Fibroblast of the aortic adventitia (primary cell): ENCODE measurements around the gene SUN1. TPM values are rescaled to one million over a fixed set of nuclear protein-coding genes. Genes with fewer than 3 reads are reported as not detected.
"Not testable (repeated sequence)": the region's sequence is repeated elsewhere in the genome, so short reads cannot be mapped to it uniquely, and the experiment has no call there.

Source experiments
- DNase-seq: peaks from one replicate; pipeline ENCODE4 v3.0.0-alpha.2; 2010; ENCODE audit warnings: low read depth
- H3K4me3 ChIP-seq: 2 replicates; pipeline ENCODE4 v1.5.1; 2011; ENCODE audit warnings: low read depth, mild to moderate bottlenecking, control low read depth, low read length, moderate library complexity
- total RNA-seq: library from RNA; depleted of rRNA; stranded (reverse); fragments of >200 nt; gene quantifications from 2 replicates; pipeline ENCODE4 v1.2.3, GENCODE V29; 2012; ENCODE audit warnings: low replicate concordance
- TF ChIP-seq, protein P1 (sequence below): IDR thresholded peaks from 2 replicates; pipeline ENCODE4 v1.5.1; 2011; ENCODE audit warnings: mild to moderate bottlenecking, low read length, control low read depth, inconsistent platforms; ENCODE audit not compliant: insufficient read depth

SUN1 gene
- total RNA-seq, 1 donor: 211 TPM

DNA sequence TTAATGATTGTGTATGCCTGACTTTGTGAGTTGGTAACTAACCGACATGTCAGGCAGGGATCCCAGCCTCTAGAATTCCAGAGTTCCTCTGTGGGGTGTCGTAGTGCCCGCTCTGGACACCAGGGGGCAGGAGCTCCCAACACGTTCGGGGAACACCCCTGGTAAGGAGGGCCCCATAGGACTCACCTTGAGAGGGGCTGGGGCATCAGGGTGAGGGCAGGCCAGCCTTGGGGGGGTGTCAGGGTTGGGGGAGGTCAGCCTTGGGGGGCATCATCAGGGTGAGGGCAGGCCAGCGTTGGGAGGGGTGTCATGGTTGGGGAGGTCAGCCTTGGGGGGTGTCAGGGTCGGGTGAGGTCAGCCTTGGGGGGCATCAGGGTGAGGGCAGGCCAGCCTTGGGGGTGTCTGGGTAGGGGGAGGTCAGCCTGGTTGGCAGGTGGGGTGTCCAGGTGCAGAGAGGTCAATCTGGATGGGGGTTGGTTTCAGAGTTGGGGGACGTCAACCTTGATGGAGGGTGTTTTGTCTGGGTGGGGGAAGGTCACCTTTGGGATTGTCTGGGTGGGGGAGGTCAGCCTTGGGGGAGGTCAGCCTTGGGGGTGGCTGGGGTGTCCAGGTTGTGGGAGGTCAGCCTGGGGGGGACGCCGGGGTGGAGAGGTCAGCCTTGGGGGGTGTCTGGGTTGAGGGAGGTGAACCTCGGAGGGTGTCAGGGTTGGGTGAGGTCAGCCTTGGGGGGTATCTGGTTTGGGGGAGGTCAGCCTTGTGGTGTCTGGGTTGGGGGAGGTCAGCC is 45.6 kb upstream of the SUN1 start:
- peak; percentile 68 for DNase-seq
- TF ChIP-seq, protein P1, sequence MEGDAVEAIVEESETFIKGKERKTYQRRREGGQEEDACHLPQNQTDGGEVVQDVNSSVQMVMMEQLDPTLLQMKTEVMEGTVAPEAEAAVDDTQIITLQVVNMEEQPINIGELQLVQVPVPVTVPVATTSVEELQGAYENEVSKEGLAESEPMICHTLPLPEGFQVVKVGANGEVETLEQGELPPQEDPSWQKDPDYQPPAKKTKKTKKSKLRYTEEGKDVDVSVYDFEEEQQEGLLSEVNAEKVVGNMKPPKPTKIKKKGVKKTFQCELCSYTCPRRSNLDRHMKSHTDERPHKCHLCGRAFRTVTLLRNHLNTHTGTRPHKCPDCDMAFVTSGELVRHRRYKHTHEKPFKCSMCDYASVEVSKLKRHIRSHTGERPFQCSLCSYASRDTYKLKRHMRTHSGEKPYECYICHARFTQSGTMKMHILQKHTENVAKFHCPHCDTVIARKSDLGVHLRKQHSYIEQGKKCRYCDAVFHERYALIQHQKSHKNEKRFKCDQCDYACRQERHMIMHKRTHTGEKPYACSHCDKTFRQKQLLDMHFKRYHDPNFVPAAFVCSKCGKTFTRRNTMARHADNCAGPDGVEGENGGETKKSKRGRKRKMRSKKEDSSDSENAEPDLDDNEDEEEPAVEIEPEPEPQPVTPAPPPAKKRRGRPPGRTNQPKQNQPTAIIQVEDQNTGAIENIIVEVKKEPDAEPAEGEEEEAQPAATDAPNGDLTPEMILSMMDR: peak; percentile 94
- no peak overlapping the region for H3K4me3 ChIP-seq

DNA sequence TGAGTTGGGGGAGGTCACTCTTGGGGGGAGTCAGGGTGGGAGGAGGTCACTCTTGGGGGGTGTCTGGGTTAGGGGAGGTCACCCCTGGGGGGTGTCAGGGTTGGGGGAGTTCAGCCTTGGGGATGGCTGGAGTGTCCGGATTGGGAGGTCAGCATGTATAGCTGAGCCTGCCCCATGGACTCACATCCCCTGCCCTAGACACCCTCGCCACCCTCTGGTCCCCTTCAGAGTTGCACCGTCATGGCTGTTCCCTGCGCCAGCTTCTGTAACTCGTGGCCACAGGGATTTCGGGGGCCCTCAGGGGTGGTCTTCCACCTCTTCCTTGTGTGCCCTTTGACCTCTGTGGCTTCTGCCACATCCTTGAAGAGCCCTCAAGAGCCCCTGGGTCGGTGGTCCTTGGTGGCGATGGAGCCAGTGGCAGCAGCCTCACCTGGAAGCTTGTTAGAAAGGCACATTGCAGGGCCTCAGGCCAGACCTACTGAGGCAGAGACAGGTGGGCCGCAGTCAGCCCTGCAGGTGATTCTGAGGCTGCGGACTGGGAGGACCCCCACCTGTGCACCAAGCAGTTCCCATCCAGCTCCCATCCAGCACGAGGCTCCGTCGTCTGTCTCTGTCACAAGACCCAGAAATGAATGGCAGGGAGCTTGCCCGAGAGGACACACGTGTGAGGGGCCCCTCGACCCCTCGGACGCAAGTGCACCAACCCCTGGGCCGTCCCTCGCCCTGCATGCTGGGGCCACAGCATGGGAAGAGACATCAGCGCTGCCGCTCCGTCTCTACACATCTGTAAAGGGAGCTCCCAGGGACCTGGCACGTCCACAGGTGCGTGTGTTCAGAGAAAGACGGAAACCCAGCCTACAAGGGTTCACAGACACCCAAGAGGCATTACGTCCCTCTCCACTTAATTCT is 44.7 kb upstream of the SUN1 start:
- no peak for DNase-seq
- TF ChIP-seq, protein P1: no peak
- H3K4me3 ChIP-seq: no peak overlapping the region

DNA sequence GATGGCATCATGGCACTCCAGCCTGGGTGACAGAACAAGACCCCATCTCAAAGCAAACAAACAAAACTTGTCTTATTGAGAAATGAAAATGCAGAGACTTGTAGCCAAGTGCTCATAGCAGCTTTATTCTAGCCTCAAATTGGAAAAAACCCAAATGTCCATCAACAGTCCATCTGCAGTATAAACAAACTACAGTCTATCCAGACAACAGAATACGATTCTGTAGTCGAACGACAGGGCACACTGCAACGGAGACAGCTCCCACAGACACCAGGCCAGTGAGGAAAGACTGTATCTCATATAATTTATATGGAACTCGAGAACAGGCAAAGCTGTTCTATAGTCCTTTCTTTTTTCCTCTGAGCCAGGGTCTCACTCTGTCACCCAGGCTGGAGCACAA is 40.8 kb upstream of the SUN1 start:
- TF ChIP-seq, protein P1: no peak
- H3K4me3 ChIP-seq: no peak overlapping the region
- DNase-seq: no peak

DNA sequence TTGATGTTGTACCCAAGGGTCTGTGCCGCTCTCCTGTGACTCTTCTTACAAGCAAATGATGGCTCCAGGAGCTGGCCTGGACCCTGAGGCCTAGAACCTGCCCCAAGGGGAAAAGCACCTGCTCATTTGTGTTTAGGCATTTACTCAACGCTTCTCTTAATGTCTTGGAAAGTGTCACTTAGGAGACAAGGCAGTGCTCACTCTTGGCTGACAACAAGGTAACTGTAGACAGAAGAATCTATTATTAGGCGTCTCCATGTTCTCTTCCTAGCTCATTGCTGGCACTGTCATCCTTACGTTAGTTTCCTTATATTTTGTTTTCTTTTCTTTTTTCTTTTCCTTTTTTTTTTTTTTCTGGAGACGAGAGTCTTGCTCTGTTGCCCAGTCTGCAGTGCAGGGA is 38.1 kb upstream of the SUN1 start:
- DNase-seq: no peak
- TF ChIP-seq, protein P1: no peak
- no peak overlapping the region for H3K4me3 ChIP-seq

DNA sequence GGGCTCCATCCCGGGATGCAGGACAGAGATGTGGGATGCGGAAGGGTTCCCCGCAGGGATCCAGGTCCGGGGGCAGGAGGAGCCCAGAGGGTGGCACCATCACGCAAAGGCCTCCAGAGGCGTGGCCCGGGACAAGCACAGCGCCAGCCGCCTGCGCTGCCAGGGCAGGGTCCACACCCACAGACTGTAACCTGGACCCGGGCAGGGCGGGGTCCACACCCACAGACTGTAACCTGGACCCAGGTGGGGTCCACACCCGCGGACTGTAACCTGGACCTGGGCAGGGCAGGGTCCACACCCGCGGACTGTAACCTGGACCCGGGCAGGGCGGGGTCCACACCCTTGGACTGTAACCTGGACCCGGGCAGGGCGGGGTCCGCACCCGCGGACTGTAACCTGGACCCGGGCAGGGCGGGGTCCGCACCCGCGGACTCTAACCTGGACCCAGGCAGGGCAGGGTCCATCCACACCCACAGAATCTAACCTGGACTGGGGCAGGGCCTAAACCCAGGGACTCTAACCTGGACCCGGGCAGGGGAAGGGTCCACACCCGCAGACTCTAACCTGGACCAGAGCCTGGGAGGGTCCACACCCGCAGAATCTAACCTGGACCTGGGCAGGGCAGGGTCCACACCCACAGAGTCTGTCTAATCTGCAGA is 37.5 kb upstream of the SUN1 start:
- H3K4me3 ChIP-seq: no peak overlapping the region
- TF ChIP-seq, protein P1: no peak
- no peak for DNase-seq

DNA sequence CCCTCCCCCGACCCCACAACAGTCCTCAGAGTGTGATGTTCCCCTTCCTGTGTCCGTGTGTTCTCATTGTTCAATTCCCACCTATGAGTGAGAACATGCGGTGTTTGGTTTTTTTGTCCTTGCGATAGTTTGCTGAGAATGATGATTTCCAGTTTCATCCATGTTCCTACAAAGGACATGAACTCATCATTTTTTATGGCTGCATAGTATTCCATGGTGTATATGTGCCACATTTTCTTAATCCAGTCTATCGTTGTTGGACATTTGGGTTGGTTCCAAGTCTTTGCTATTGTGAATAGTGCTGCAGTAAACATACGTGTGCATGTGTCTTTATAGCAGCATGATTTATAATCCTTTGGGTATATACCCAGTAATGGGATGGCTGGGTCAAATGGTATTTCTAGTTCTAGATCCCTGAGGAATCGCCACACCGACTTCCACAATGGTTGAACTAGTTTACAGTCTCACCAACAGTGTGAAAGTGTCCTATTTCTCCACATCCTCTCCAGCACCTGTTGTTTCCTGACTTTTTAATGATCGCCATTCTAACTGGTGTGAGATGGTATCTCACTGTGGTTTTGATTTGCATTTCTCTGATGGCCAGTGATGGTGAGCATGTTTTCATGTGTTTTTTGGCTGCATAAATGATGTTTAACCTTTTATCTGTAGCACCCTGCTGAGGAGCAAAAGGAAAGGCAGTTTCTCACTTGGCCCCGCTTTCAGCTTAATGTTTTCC is 35.7 kb upstream of the SUN1 start:
- not testable (repeated sequence) for H3K4me3 ChIP-seq, DNase-seq
